Kidney capillary endothelial cell (primary cell): Measurements from ENCODE around the gene USP17L27.
"Not testable (repeated sequence)": the region's sequence is repeated elsewhere in the genome, so short reads cannot be mapped to it uniquely, and the experiment has no call there.

Source experiments
- DNase-seq: peaks from one replicate; pipeline ENCODE4 v3.0.0-alpha.2; 2018; ENCODE audit warnings: low spot score

The USP17L27 gene, protein sequence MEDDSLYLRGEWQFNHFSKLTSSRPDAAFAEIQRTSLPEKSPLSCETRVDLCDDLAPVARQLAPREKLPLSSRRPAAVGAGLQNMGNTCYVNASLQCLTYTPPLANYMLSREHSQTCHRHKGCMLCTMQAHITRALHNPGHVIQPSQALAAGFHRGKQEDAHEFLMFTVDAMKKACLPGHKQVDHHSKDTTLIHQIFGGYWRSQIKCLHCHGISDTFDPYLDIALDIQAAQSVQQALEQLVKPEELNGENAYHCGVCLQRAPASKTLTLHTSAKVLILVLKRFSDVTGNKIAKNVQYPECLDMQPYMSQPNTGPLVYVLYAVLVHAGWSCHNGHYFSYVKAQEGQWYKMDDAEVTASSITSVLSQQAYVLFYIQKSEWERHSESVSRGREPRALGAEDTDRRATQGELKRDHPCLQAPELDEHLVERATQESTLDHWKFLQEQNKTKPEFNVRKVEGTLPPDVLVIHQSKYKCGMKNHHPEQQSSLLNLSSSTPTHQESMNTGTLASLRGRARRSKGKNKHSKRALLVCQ

DNA sequence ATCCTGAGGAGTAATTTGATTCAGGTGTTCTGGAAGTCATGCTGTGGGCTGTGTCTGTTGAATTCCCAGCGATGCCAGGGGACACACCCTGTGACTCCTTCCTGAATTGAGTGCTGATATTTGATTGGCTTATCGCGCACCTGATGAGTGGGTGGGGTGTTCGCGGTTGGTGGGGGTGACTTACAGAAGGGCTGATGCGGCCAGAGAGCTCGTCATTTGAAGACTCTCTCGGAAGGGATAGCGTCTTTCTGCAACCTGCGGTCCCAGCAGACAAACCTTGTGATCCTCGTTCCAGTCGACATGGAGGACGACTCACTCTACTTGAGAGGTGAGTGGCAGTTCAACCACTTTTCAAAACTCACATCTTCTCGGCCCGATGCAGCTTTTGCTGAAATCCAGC is at the start of gene USP17L27:
TSS of gene USP17L27 (plus strand) at position 301 of the 400 bp plus-strand sequence. CDS start at position 301, 0 bp downstream.
- not testable (repeated sequence) for DNase-seq

DNA sequence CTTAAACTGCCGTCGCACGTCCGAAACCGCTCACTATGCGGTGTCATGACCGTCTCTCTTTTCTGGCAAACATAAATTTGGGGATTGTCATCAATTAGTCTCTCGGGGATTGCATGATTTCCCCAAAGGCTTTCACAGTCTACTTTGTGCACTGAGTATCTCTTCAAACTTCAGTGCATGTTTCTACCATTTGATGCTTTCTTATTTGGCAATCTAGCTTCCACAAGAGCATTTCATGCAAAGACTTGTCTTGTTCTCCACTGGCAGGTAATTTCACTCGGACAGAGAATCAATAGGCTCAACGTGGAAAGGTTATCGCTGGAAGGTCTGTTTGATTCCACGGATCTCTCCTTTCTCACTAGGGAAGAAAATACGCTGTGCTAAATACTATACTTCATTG is 19.8 kb upstream of the USP17L27 start:
- not testable (repeated sequence) for DNase-seq

DNA sequence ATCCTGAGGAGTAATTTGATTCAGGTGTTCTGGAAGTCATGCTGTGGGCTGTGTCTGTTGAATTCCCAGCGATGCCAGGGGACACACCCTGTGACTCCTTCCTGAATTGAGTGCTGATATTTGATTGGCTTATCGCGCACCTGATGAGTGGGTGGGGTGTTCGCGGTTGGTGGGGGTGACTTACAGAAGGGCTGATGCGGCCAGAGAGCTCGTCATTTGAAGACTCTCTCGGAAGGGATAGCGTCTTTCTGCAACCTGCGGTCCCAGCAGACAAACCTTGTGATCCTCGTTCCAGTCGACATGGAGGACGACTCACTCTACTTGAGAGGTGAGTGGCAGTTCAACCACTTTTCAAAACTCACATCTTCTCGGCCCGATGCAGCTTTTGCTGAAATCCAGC is 19.1 kb upstream of the USP17L27 start, which contains the start of gene USP17L24:
TSS of gene USP17L24 (plus strand) at position 301 of the 400 bp plus-strand sequence. CDS start at position 301, 0 bp downstream.
- DNase-seq, result not testable (repeated sequence)

DNA sequence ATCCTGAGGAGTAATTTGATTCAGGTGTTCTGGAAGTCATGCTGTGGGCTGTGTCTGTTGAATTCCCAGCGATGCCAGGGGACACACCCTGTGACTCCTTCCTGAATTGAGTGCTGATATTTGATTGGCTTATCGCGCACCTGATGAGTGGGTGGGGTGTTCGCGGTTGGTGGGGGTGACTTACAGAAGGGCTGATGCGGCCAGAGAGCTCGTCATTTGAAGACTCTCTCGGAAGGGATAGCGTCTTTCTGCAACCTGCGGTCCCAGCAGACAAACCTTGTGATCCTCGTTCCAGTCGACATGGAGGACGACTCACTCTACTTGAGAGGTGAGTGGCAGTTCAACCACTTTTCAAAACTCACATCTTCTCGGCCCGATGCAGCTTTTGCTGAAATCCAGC is 14.3 kb upstream of the USP17L27 start, which contains the start of gene USP17L25:
TSS of gene USP17L25 (plus strand) at position 301 of the 400 bp plus-strand sequence. CDS start at position 301, 0 bp downstream.
- DNase-seq, result not testable (repeated sequence)

DNA sequence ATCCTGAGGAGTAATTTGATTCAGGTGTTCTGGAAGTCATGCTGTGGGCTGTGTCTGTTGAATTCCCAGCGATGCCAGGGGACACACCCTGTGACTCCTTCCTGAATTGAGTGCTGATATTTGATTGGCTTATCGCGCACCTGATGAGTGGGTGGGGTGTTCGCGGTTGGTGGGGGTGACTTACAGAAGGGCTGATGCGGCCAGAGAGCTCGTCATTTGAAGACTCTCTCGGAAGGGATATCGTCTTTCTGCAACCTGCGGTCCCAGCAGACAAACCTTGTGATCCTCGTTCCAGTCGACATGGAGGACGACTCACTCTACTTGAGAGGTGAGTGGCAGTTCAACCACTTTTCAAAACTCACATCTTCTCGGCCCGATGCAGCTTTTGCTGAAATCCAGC is 9.6 kb upstream of the USP17L27 start, which contains the start of gene USP17L26:
TSS of gene USP17L26 (plus strand) at position 301 of the 400 bp plus-strand sequence. CDS start at position 301, 0 bp downstream.
- DNase-seq, result not testable (repeated sequence)

DNA sequence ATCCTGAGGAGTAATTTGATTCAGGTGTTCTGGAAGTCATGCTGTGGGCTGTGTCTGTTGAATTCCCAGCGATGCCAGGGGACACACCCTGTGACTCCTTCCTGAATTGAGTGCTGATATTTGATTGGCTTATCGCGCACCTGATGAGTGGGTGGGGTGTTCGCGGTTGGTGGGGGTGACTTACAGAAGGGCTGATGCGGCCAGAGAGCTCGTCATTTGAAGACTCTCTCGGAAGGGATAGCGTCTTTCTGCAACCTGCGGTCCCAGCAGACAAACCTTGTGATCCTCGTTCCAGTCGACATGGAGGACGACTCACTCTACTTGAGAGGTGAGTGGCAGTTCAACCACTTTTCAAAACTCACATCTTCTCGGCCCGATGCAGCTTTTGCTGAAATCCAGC is 4.8 kb upstream of the USP17L27 start, which contains the start of gene USP17L5:
TSS of gene USP17L5 (plus strand) at position 301 of the 400 bp plus-strand sequence. CDS start at position 301, 0 bp downstream.
- not testable (repeated sequence) for DNase-seq

DNA sequence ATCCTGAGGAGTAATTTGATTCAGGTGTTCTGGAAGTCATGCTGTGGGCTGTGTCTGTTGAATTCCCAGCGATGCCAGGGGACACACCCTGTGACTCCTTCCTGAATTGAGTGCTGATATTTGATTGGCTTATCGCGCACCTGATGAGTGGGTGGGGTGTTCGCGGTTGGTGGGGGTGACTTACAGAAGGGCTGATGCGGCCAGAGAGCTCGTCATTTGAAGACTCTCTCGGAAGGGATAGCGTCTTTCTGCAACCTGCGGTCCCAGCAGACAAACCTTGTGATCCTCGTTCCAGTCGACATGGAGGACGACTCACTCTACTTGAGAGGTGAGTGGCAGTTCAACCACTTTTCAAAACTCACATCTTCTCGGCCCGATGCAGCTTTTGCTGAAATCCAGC is 4.6 kb downstream of the USP17L27 start, which contains the start of gene USP17L28:
TSS of gene USP17L28 (plus strand) at position 301 of the 400 bp plus-strand sequence. CDS start at position 301, 0 bp downstream.
- not testable (repeated sequence) for DNase-seq

DNA sequence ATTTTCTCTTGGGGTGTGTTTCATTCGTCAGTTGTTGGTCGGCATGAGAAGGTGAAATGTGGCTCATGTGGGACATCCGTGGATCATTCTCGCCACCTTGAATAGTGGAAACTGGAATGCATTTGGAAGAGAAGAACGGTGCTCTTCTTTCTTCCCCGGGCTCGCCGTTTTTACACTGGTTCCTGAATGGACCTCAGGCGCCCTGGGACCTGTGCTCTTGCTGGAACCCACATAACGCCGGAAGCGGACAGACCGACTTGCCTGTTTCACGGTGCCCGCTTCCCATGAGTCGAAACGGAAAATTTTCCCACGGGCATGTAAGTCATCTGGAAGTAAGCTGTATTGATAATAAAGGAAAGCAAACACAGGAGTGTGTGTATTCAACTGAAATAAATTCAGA is 6.9 kb downstream of the USP17L27 start:
- not testable (repeated sequence) for DNase-seq

DNA sequence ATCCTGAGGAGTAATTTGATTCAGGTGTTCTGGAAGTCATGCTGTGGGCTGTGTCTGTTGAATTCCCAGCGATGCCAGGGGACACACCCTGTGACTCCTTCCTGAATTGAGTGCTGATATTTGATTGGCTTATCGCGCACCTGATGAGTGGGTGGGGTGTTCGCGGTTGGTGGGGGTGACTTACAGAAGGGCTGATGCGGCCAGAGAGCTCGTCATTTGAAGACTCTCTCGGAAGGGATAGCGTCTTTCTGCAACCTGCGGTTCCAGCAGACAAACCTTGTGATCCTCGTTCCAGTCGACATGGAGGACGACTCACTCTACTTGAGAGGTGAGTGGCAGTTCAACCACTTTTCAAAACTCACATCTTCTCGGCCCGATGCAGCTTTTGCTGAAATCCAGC is 9.4 kb downstream of the USP17L27 start, which contains the start of gene USP17L29:
TSS of gene USP17L29 (plus strand) at position 301 of the 400 bp plus-strand sequence. CDS start at position 301, 0 bp downstream.
- DNase-seq, result not testable (repeated sequence)

DNA sequence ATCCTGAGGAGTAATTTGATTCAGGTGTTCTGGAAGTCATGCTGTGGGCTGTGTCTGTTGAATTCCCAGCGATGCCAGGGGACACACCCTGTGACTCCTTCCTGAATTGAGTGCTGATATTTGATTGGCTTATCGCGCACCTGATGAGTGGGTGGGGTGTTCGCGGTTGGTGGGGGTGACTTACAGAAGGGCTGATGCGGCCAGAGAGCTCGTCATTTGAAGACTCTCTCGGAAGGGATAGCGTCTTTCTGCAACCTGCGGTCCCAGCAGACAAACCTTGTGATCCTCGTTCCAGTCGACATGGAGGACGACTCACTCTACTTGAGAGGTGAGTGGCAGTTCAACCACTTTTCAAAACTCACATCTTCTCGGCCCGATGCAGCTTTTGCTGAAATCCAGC is 18.9 kb downstream of the USP17L27 start, which contains the start of gene USP17L30:
TSS of gene USP17L30 (plus strand) at position 301 of the 400 bp plus-strand sequence. CDS start at position 301, 0 bp downstream.
- DNase-seq, result not testable (repeated sequence)

DNA sequence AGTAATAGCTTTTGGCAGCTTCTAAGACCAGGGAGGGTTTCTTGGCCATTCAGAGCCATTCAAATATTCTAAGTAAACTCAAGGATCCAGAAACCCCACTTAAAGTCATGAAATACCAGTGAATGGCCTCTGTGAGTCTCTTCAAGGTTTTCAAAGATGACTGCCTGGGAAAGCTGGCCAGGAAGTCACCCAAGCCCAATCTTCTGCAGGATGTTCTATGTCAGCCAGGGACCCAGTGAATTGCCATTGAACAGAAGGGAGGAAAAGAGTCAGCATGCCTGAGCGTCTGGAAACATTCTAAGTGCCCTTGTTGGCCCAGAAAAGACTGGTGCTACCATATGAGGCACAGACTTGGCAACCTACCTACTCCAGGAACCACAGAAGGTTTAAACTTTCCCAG is 35.9 kb downstream of the USP17L27 start:
- DNase-seq, result not testable (repeated sequence)

DNA sequence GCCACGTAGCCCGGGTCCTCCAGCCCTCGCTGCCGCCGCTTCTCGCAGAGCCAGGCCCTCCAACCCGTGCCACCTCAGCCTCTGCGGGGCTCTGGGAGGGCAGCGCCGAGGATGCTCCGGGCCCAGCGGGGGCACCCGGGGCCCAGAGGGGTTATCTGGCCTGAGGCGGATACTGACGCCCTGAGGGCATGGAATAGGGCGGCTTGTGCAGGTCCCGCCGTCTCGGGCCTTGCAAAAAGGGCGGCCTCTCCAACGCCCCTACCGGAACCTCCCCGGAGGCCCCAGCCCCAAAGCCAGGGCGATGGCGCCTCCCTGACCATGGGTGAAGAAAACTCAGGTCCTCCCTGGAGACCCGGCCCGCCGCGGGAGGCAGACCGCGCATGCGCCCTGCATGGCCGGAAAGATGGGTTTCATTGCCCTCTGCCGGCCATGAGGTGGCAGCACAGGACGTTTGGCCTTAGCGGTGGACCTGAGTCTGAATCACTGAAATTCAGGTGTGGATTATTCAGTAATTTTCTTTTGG is 37.1 kb downstream of the USP17L27 start:
- DNase-seq, result not testable (repeated sequence)

DNA sequence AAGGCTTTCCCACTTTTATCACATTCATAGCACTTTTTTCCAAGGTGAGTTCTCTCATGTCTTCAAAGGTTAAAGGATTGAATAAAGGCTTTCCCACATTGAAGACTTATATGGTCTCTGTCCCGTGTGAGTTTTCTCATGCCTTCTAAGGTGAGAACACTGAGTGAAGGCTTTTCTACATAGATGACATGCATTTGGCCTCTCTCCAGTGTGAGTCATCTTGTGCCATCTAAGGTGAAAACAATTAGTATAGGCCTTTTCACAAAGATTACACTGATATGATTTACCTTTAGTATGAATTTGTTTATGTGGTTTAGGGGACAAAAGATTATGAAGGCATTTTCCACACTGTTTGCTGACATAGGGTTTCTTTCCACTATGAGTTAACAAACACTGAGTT is 40.2 kb downstream of the USP17L27 start:
- no peak for DNase-seq

DNA sequence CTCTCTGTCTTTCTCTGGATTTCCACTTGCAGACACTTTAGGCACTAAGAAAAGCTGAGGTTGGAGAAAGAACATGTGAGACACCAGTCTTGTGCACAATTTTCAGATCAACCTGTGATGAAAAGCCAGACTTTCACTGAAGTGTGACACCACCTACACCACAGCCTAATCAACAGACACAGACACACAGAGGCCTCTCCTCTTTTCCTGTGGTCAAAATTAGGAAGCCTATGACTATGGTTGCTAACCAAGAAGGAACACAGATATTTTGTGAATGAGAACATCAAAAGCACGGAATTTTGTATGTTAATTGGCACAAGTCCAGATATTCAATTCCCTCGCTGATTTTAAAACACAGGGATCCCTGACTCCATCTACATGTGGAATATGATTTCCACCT is 45.1 kb downstream of the USP17L27 start:
- DNase-seq, result not testable (repeated sequence)
